ENCODE measurements around the gene DGCR2.

- TF ChIP-seq CTCF (IDR thresholded peaks at IDR 0.05) (no peak), EP300 (IDR thresholded peaks at IDR 0.05) (no peak), POLR2AphosphoS5 (IDR thresholded peaks at IDR 0.05) (no peak), POLR2A (IDR thresholded peaks at IDR 0.05) (no peak)
These were observed 9.9 kb upstream of the DGCR2 start for GRCh38 chr22:19132153-19132552.
